ENCODE data around the gene HACD2.

- TF ChIP-seq CTCF (IDR thresholded peaks at IDR 0.05; ENCODE audit: low read length), result no peak
- no peak for TF ChIP-seq EZH2phosphoT487 (IDR thresholded peaks at IDR 0.05; ENCODE audit: low read length)
- no peak for TF ChIP-seq EZH2 (optimal IDR thresholded peaks at IDR 0.05; ENCODE audit: low read depth, low read length)
Observed at GRCh38 chr3:123475786-123476185, 109.1 kb downstream of the HACD2 start.
